GM19035 (cell line): Measurements from ENCODE around the gene NRG3.
"Not testable (repeated sequence)": the region's sequence is repeated elsewhere in the genome, so short reads cannot be mapped to it uniquely, and the experiment has no call there.

Experiments
- ATAC-seq: cut with Tn5 transposase; IDR thresholded peaks from one replicate; pipeline ENCODE4 v1.9.1; 2021; ENCODE audit not compliant: unreplicated experiment

Gene NRG3

GRCh38 chr10:82267960-82268359, 393.0 kb downstream of the NRG3 start:
- ATAC-seq: no peak

GRCh38 chr10:82277591-82277990, 402.6 kb downstream of the NRG3 start:
- ATAC-seq: no peak

GRCh38 chr10:82278401-82279182, 403.6 kb downstream of the NRG3 start:
- ATAC-seq: no peak

- no peak for ATAC-seq
Measured at GRCh38 chr10:82282782-82283456, 407.9 kb downstream of the NRG3 start.

GRCh38 chr10:82284180-82284579, 409.2 kb downstream of the NRG3 start:
- ATAC-seq: no peak

- no peak for ATAC-seq
Measured at GRCh38 chr10:82288461-82288881, 413.5 kb downstream of the NRG3 start.

GRCh38 chr10:82289945-82290344, 415.0 kb downstream of the NRG3 start:
- ATAC-seq: no peak

- no peak for ATAC-seq
Measured at GRCh38 chr10:82294874-82295378, 419.9 kb downstream of the NRG3 start.

- ATAC-seq: no peak
Measured at GRCh38 chr10:82308641-82309040, 433.6 kb downstream of the NRG3 start.

GRCh38 chr10:82310839-82311238, 435.8 kb downstream of the NRG3 start:
- ATAC-seq: no peak

- no peak for ATAC-seq
Measured at GRCh38 chr10:82313401-82313800, 438.4 kb downstream of the NRG3 start.

- no peak for ATAC-seq
Measured at GRCh38 chr10:82318534-82318933, 443.5 kb downstream of the NRG3 start.

GRCh38 chr10:82319074-82319473, 444.1 kb downstream of the NRG3 start:
- no peak for ATAC-seq

GRCh38 chr10:82319562-82319961, 444.6 kb downstream of the NRG3 start:
- no peak for ATAC-seq

- ATAC-seq: no peak
Measured at GRCh38 chr10:82321724-82322123, 446.7 kb downstream of the NRG3 start.

- no peak for ATAC-seq
Measured at GRCh38 chr10:82331716-82332115, 456.7 kb downstream of the NRG3 start.

GRCh38 chr10:82335831-82336230, 460.8 kb downstream of the NRG3 start:
- no peak for ATAC-seq

GRCh38 chr10:82340166-82340565, 465.2 kb downstream of the NRG3 start:
- no peak for ATAC-seq

- ATAC-seq: not testable (repeated sequence)
Measured at GRCh38 chr10:82349590-82349989, 474.6 kb downstream of the NRG3 start.

- no peak for ATAC-seq
Measured at GRCh38 chr10:82353381-82353780, 478.4 kb downstream of the NRG3 start.

GRCh38 chr10:82358486-82359099, 483.6 kb downstream of the NRG3 start:
- no peak for ATAC-seq

- ATAC-seq: no peak
Measured at GRCh38 chr10:82361256-82361655, 486.3 kb downstream of the NRG3 start.
